AG09319 (cell line): ENCODE data around the gene PIK3IP1.

ENCODE experiments used
- DNase-seq: peaks from one replicate; pipeline ENCODE4 v3.0.0-alpha.2; 2010; ENCODE audit warnings: low read depth; ENCODE audit errors: extremely low read depth
- CTCF ChIP-seq: IDR thresholded peaks from 2 replicates; pipeline ENCODE4 v1.5.1; 2011; ENCODE audit warnings: low read depth, mild to moderate bottlenecking, inconsistent platforms, low read length, moderate library complexity

Gene PIK3IP1

GRCh38 chr22:31290494-31291471 lies 1.5 kb downstream of the PIK3IP1 start:
- TF ChIP-seq CTCF = no peak
- DNase-seq = peak; percentile 67

GRCh38 chr22:31289344-31289743 lies 2.9 kb downstream of the PIK3IP1 start:
- no peak for TF ChIP-seq CTCF
- DNase-seq = no peak

GRCh38 chr22:31288496-31289240 lies 3.6 kb downstream of the PIK3IP1 start:
- no peak for DNase-seq
- no peak for TF ChIP-seq CTCF

- no peak for DNase-seq
- TF ChIP-seq CTCF = no peak
Observed at GRCh38 chr22:31287818-31288495, 4.3 kb downstream of the PIK3IP1 start.

- no peak for DNase-seq
- no peak for TF ChIP-seq CTCF
Observed at GRCh38 chr22:31286360-31287255, 5.7 kb downstream of the PIK3IP1 start.

- no peak for DNase-seq
- TF ChIP-seq CTCF = no peak
Observed at GRCh38 chr22:31284281-31285155, 7.8 kb downstream of the PIK3IP1 start.
